ENCODE results near the gene SLC5A11. TPM values are rescaled to one million over a fixed set of nuclear protein-coding genes. Genes with fewer than 3 reads are reported as not detected.

The SLC5A11 gene
- total RNA-seq, 1 experiment from 2014 or later: not detected

DNA sequence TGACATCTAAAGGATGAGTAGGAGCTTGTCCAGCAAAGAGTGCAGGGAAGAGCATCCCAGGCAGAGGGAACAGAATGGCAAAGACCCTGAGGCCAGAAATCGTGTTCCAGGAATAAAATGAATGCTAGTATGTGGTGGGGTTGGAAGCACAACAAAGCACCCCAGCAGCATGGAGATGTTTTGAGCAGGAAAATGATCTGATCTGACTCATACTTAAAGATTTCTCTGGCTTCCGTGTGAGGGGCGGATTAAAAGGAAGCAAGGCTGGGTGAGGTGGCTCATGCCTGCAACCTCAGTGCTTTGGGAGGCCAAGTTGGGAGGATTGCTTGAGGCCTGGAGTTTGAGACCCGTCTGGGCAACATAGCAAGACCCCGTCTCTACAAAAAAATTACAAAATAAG, 2.3 kb downstream of the SLC5A11 start:
- POLR2A ChIA-PET: no interaction called here
- no peak for DNase-seq (ENCODE audit: low spot score)
- Mint-ChIP-seq H3K27ac (no peak overlapping the region), H3K36me3 (no peaks in the 10 kb centered on the region), H3K27me3 (ENCODE audit: low read depth) (no peaks in the 10 kb centered on the region), H3K4me3 (no peak overlapping the region), H3K9me3 (no peaks in the 10 kb centered on the region), H3K4me1 (no peaks in the 10 kb centered on the region)
- CTCF ChIA-PET: interaction anchor here (1.5 kb wide), 1 partner anchor 377 kb away, joined by 4 read pairs; no protein-coding TSS in a partner anchor
- TF ChIP-seq ZNF121 (CRISPR knock-in tag; IDR thresholded peaks at IDR 0.05): 0 out of 2 replicates have a peak, but pooled peaks have one; percentile 22
- TF ChIP-seq, protein P1, sequence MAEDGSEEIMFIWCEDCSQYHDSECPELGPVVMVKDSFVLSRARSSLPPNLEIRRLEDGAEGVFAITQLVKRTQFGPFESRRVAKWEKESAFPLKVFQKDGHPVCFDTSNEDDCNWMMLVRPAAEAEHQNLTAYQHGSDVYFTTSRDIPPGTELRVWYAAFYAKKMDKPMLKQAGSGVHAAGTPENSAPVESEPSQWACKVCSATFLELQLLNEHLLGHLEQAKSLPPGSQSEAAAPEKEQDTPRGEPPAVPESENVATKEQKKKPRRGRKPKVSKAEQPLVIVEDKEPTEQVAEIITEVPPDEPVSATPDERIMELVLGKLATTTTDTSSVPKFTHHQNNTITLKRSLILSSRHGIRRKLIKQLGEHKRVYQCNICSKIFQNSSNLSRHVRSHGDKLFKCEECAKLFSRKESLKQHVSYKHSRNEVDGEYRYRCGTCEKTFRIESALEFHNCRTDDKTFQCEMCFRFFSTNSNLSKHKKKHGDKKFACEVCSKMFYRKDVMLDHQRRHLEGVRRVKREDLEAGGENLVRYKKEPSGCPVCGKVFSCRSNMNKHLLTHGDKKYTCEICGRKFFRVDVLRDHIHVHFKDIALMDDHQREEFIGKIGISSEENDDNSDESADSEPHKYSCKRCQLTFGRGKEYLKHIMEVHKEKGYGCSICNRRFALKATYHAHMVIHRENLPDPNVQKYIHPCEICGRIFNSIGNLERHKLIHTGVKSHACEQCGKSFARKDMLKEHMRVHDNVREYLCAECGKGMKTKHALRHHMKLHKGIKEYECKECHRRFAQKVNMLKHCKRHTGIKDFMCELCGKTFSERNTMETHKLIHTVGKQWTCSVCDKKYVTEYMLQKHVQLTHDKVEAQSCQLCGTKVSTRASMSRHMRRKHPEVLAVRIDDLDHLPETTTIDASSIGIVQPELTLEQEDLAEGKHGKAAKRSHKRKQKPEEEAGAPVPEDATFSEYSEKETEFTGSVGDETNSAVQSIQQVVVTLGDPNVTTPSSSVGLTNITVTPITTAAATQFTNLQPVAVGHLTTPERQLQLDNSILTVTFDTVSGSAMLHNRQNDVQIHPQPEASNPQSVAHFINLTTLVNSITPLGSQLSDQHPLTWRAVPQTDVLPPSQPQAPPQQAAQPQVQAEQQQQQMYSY (CRISPR knock-in tag; IDR thresholded peaks at IDR 0.05): no peak
- no peak for ATAC-seq

- ATAC-seq: no peak
- DNase-seq (ENCODE audit: low spot score): no peak
- Mint-ChIP-seq H3K9me3 (no peaks in the 10 kb centered on the region), H3K36me3 (no peaks in the 10 kb centered on the region), H3K27ac (no peak overlapping the region), H3K4me1 (no peaks in the 10 kb centered on the region), H3K27me3 (ENCODE audit: low read depth) (no peaks in the 10 kb centered on the region), H3K4me3 (no peak overlapping the region)
- POLR2A ChIA-PET: no interaction called here
- CTCF ChIA-PET: interaction anchor here (0.7 to 1.5 kb wide), 3 partner anchors 15 to 376 kb away, joined by 3 to 5 read pairs (median 4); no protein-coding TSS in a partner anchor
- TF ChIP-seq ZNF219 (CRISPR knock-in tag; IDR thresholded peaks at IDR 0.05; ENCODE audit: borderline replicate concordance) (no peak), GRHL2 (CRISPR knock-in tag; IDR thresholded peaks at IDR 0.05; ENCODE audit: insufficient replicate concordance, severe bottlenecking) (no peak), ZBTB21 (CRISPR knock-in tag; IDR thresholded peaks at IDR 0.05; ENCODE audit: borderline replicate concordance) (no peak), ZNF532 (CRISPR knock-in tag; IDR thresholded peaks at IDR 0.05; ENCODE audit: borderline replicate concordance) (no peak), FOXP4 (CRISPR knock-in tag; IDR thresholded peaks at IDR 0.05) (no peak), FOXP1 (CRISPR knock-in tag; IDR thresholded peaks at IDR 0.05; ENCODE audit: borderline replicate concordance) (no peak), ZNF671 (CRISPR knock-in tag; IDR thresholded peaks at IDR 0.05) (no peak), NFATC4 (CRISPR knock-in tag; IDR thresholded peaks at IDR 0.05) (no peak), SMAD4 (CRISPR knock-in tag; IDR thresholded peaks at IDR 0.05) (no peak), ELF4 (CRISPR knock-in tag; IDR thresholded peaks at IDR 0.05; ENCODE audit: low read depth) (no peak), ZNF232 (CRISPR knock-in tag; IDR thresholded peaks at IDR 0.05) (no peak), TCF7 (CRISPR knock-in tag; IDR thresholded peaks at IDR 0.05; ENCODE audit: low read depth) (no peak), IRF2 (CRISPR knock-in tag; IDR thresholded peaks at IDR 0.05; ENCODE audit: borderline replicate concordance, low read depth) (no peak), USF1 (CRISPR knock-in tag; IDR thresholded peaks at IDR 0.05) (no peak)
- TF ChIP-seq, protein P2, sequence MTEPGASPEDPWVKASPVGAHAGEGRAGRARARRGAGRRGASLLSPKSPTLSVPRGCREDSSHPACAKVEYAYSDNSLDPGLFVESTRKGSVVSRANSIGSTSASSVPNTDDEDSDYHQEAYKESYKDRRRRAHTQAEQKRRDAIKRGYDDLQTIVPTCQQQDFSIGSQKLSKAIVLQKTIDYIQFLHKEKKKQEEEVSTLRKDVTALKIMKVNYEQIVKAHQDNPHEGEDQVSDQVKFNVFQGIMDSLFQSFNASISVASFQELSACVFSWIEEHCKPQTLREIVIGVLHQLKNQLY (CRISPR knock-in tag; IDR thresholded peaks at IDR 0.05): no peak
- TF ChIP-seq, protein P3, sequence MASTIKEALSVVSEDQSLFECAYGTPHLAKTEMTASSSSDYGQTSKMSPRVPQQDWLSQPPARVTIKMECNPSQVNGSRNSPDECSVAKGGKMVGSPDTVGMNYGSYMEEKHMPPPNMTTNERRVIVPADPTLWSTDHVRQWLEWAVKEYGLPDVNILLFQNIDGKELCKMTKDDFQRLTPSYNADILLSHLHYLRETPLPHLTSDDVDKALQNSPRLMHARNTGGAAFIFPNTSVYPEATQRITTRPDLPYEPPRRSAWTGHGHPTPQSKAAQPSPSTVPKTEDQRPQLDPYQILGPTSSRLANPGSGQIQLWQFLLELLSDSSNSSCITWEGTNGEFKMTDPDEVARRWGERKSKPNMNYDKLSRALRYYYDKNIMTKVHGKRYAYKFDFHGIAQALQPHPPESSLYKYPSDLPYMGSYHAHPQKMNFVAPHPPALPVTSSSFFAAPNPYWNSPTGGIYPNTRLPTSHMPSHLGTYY (CRISPR knock-in tag; IDR thresholded peaks at IDR 0.05): no peak
- TF ChIP-seq, protein P4, sequence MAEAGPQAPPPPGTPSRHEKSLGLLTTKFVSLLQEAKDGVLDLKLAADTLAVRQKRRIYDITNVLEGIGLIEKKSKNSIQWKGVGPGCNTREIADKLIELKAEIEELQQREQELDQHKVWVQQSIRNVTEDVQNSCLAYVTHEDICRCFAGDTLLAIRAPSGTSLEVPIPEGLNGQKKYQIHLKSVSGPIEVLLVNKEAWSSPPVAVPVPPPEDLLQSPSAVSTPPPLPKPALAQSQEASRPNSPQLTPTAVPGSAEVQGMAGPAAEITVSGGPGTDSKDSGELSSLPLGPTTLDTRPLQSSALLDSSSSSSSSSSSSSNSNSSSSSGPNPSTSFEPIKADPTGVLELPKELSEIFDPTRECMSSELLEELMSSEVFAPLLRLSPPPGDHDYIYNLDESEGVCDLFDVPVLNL (CRISPR knock-in tag; IDR thresholded peaks at IDR 0.05; ENCODE audit: borderline replicate concordance, low read depth): no peak
- TF ChIP-seq, protein P5, sequence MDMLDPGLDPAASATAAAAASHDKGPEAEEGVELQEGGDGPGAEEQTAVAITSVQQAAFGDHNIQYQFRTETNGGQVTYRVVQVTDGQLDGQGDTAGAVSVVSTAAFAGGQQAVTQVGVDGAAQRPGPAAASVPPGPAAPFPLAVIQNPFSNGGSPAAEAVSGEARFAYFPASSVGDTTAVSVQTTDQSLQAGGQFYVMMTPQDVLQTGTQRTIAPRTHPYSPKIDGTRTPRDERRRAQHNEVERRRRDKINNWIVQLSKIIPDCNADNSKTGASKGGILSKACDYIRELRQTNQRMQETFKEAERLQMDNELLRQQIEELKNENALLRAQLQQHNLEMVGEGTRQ (CRISPR knock-in tag; IDR thresholded peaks at IDR 0.05): no peak
These were observed 3.9 kb downstream of the SLC5A11 start for GRCh38 chr16:24849641-24850040.

Measured in WTC11 (cell line).